ENCODE measurements around the gene PLSCR5.
A peak's percentile ranks its signal among the peaks of the same experiment; 100 is the strongest.

The PLSCR5 gene

GRCh38 chr3:146605106-146605505 is at the start of gene PLSCR5:
Gene PLSCR5 (minus strand): TSS chr3:146605346. CDS start chr3:146605212, 134 bp downstream.
- DNase-seq = no peak

GRCh38 chr3:146653978-146654377 is 48.8 kb upstream of the PLSCR5 start:
- DNase-seq = no peak

- no peak for DNase-seq
These were observed 45.7 kb upstream of the PLSCR5 start for GRCh38 chr3:146650691-146651442.

- DNase-seq = peak; percentile 41
These were observed 41.1 kb upstream of the PLSCR5 start for GRCh38 chr3:146646261-146646660.

- peak; percentile 65 for DNase-seq
These were observed 36.1 kb upstream of the PLSCR5 start for GRCh38 chr3:146640955-146641867.

GRCh38 chr3:146640361-146640760 is 35.2 kb upstream of the PLSCR5 start:
- DNase-seq = no peak

GRCh38 chr3:146638718-146639117 is 33.6 kb upstream of the PLSCR5 start:
- DNase-seq = no peak

GRCh38 chr3:146637871-146638270 is 32.7 kb upstream of the PLSCR5 start:
- DNase-seq = no peak

- DNase-seq = no peak
These were observed 31.7 kb upstream of the PLSCR5 start for GRCh38 chr3:146636881-146637280.

- DNase-seq = no peak
These were observed 29.2 kb upstream of the PLSCR5 start for GRCh38 chr3:146634346-146634745.

- DNase-seq = no peak
These were observed 23.5 kb upstream of the PLSCR5 start for GRCh38 chr3:146628671-146629070.

GRCh38 chr3:146626403-146627122 is 21.4 kb upstream of the PLSCR5 start:
- peak; percentile 26 for DNase-seq

GRCh38 chr3:146625186-146625775 is 20.1 kb upstream of the PLSCR5 start:
- DNase-seq = peak; percentile 18

GRCh38 chr3:146621723-146622122 is 16.6 kb upstream of the PLSCR5 start:
- no peak for DNase-seq

- no peak for DNase-seq
These were observed 6.9 kb upstream of the PLSCR5 start for GRCh38 chr3:146612015-146612414.

GRCh38 chr3:146611096-146611495 is 6.0 kb upstream of the PLSCR5 start:
- no peak for DNase-seq

GRCh38 chr3:146598535-146598934 is 6.6 kb downstream of the PLSCR5 start:
- no peak for DNase-seq

GRCh38 chr3:146594843-146595482 is 10.2 kb downstream of the PLSCR5 start:
- DNase-seq = no peak

GRCh38 chr3:146593776-146594175 is 11.4 kb downstream of the PLSCR5 start:
- no peak for DNase-seq

- DNase-seq = no peak
These were observed 14.6 kb downstream of the PLSCR5 start for GRCh38 chr3:146590521-146590920.

GRCh38 chr3:146589899-146590508 is 15.1 kb downstream of the PLSCR5 start:
- peak; percentile 56 for DNase-seq

- no peak for DNase-seq
These were observed 20.0 kb downstream of the PLSCR5 start for GRCh38 chr3:146585156-146585555.

Measured in NCI-H774 (cell line).